ENCODE data around the gene ARHGEF39.

ARHGEF39 gene

DNA sequence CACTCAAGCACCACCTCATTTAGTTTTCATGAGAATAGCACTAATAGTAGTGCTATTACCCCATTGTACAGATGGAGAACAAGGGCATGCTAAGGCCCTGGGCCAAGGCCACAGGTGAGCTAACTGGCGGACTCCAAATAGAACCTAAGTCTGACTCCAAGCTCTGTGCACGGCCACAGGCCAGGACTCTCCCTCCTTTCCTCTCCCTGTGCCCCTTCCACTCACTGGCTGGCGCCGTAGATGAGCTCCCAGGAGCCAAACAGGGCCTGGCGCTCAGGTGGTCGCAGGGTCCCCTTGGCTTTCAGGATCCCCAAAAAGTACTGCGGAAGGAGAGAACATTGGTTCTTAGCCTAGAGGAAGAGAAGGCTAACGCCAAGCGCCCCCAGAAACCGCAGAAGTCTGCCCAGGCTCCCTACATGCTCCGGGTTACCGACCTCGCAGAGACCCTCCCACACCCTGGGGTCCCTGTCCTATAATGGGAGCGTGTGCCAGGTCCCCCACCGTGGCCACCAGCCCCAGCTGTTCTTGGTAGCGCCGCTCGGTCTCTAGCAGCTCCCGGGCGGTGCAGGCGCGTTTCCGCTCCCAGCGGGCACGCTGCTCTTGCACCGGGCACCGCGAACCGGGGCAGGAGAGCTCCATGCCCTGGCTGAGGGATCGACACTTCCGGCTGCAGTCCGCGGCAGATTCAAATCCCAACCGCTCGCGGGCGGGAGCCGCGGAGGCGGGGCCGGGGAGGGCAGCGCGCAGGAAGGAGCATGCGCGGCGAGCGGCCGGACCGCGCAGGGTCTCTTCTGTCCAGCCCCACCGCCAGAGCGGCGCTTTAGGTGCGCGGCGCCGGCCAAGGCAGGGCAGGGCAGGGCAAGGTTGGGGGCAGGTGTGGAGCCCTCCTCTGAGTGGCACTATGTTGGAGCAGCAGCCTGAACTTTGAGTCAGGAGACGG lies at the start of gene ARHGEF39:
Gene ARHGEF39, minus strand, starts transcription at position 665 of the 940 bp plus-strand sequence. Its CDS starts 26 bp downstream, at position 639.
- DNase-seq, result peak; percentile 70

GRCh38 chr9:35714123-35714522 lies 49.1 kb upstream of the ARHGEF39 start:
- no peak for DNase-seq

GRCh38 chr9:35713578-35713977 lies 48.6 kb upstream of the ARHGEF39 start:
- no peak for DNase-seq

DNA sequence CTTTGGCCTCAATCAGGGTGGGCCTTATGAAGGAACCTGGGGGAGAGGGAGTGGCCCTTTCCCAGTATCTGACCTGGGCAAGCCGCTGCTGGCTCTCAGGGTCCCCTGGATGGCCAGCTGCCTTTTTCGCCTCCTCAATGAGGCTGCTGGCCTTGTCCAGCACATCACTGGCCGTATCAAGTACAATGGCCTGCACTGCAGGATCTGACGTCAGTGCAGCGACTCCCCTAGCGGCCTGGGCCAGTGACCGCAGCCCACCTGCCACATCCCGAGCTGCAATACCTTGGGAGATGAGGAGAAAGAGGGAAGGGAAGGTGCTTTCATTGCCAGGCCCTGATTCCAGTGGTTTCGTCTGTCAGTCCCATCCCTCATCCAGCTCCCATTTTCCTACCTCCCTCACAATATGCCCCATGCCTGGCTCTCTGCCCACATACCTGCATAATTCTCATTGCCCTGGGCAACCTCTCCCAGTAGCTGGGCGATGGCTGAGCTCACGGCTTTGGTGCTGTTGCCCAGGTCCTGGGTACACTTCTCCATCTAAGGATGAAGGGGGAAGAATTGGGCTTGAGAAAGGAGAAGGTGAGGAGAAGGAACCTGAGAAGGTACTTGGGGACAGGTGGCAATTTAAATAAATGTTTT lies 47.9 kb upstream of the ARHGEF39 start:
- no peak for DNase-seq

DNA sequence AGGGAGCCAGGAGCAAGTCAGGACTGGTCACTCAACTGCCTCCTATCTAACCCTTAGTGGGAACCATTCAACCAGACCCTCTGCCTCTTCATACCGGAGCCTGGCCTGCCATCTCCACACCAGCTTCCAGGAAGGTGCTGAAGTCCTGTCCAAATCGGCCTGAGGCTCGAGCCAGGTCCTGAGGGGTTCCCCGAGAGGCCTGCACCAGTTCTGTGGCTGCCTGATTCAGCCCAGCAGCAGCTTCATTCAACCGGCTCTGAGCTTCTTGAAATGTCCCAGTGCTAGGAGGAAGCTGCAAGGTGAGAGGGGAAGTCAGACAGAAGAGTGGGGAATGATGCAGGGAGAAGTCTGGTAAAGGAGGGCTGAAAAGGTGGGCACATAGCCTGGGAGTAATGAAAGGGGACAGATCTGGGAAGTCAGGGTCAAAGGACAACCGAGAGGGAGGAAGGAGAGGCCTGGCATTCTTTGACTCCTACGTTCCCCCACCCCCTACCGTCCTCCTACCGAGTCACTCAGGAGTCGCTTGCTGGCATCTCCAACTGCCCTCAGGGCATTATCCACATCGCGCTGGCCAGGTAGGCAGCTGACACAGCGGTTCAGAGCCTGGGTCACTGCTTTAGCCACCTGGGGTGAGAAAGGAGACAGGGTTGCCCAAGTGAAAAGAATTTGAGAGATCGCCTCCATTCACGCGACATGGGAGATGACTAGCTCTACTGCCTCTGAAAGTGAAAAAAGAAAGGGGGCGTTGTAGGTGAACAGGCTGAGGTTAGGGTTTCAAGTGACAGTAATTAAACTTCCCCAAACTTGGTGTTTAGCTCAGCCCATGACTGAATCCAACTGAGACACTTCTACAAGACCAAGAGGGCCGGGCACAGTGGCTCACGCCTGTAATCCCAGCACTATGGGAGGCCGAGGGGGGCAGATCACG lies 46.8 kb upstream of the ARHGEF39 start:
- no peak for DNase-seq

DNA sequence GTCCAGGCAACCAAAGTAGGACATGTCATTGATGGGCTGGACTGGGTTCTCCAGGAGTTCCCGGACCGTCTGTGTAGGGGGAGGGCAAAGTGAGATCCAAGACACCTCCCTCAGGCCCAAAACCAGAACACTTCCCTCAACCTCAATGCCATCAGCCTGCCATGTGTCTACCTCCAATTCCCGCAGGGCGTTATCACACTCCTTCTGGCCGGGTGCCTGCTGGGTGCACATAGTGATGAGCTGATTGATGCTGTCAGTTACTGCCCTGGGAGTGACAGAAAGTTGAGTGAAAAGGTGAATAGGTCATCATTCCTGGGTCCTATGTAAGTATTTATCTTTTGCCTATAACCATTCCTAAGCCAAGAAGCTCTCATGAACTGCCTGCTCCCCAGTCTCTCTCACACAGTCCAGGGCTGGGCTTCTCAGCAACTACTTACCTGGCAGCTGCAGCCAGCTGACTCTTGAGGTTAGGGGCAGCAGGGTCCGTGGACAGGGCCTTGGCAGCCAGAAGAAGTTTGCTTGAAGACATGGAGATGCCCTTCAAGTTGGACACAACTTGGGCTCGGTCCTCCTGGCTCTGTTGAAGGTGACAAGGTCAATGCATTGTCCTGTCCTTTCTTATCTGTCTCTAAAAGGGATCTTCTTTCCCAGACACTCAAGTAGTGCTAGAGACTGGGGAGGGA lies 46.0 kb upstream of the ARHGEF39 start:
- DNase-seq, result no peak

GRCh38 chr9:35708146-35708545 lies 43.2 kb upstream of the ARHGEF39 start:
- DNase-seq, result no peak

DNA sequence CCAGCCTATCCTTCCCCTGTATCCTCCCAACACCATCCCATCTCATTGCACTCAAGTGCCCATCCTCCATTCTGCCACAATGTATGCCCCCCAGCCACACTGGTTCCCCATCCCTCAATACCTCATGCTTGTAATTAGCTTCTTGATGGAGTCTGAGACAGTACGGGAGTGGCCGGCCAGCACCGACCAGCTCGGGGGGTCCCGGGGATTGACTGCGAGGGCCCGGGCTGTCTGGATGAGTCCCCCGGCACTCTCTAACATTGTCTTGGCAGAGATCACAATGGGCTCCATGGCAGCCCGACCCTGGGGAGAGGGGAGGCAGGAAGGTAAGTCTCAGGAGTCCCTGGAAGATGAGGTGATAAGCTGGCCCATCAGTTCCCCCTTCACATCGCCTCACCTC lies 42.0 kb upstream of the ARHGEF39 start:
- no peak for DNase-seq

DNA sequence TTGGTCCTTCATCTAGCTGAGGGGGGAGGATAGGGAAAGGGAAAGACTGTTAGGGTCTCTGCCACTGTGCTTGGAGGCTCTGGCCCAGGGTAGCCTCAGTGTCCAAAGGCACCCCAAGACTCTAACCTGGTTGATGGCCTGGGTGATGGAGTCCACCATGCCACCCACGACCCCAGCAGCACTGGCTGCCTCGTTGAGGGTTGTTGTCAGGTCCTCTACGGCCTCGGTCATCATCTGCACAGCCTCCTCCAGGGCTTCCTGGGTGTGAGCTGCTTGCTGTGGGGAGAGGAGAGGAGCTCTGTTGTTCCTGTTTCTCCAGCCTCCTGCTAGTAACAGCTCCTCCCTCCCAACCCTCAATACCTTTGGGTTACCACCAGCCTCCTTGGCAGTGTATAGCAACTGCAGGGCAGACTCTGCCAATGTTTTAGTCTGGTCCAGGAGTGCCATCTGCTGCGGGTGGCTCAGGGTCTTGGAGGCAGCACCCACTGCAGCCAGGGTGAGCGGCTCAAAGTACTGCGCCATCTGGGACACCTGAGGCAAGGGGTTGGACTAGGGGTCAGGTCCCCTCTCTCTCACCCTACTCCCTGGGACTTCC lies 40.9 kb upstream of the ARHGEF39 start:
- no peak for DNase-seq

GRCh38 chr9:35705372-35705771 lies 40.4 kb upstream of the ARHGEF39 start:
- no peak for DNase-seq

DNA sequence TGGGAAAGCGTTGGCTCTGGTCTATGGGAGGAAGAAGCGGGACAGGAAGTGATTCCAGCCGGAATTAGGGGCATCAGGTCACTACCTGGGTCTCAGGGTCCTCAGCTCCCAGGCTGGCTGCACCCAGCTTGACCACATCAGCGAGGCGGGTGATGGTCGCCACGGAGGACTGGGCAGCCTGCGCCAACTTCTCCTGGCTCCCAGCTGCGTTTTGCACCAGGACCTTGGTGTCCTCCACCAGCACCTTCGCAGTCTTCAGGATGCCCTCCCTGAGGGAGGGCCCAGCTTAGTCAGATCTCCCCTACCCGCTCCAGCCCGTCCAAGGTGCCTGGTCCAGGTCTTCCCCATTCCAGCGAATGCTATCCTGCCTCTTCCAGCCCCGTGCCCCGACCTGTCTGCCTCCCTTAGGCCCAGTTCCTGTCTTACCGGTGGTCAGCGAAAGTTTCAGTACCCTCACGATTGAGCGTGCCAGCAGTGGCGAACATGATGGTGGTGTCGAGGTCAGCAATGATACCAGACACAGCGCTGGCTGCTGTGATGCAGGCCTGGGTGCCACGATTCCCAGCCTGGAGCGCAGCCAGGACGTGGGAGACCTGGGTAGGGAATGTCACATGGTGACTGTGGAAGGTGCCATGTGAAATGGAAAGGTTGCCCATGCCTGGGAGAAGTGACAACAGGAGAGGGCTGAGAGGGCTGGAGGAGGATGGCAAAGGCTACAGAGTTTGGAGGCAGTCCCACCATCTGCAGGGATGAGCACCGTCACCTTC lies 39.1 kb upstream of the ARHGEF39 start:
- no peak for DNase-seq

GRCh38 chr9:35702696-35703095 lies 37.7 kb upstream of the ARHGEF39 start:
- no peak for DNase-seq

DNA sequence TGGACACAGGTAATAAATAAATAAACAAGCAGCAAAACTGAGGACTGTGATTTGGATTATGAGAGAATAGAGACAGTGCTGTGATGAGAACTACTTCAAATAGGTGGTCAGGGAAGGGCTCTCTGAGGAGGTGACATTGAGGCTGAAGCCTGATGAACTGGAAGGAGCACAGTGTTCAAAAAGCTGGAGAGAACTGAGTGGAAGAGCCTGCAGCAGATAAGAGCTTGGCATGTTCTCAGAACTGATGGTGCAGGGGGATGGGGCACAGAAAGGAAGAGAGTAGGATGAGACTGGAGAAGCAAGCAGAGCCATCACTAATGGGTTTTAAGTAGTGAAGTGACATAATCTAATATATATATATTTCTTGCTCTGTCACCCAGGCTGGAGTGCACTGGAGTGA lies 35.9 kb upstream of the ARHGEF39 start:
- DNase-seq, result no peak

- no peak for DNase-seq
Observed at GRCh38 chr9:35700031-35700430, 35.0 kb upstream of the ARHGEF39 start.

DNA sequence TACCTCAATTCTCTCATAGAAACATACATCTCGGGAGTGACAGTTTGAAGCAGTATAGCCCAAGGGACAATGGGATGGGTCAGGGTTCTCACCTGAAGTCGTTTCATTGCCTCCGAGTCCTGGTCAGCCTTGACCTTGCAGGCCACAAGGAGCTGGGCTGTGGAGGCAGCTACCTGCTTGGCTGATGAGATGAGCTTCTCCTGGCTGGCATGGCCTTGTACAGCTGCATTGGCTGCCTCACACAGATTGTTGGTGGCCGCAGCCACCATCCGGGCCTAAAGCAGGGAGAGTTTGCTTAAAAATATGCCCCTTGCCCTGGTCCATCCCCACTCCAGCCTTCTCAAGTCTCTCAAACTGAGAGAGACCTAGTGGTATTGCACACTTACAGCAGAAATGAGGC lies 33.2 kb upstream of the ARHGEF39 start:
- no peak for DNase-seq

DNA sequence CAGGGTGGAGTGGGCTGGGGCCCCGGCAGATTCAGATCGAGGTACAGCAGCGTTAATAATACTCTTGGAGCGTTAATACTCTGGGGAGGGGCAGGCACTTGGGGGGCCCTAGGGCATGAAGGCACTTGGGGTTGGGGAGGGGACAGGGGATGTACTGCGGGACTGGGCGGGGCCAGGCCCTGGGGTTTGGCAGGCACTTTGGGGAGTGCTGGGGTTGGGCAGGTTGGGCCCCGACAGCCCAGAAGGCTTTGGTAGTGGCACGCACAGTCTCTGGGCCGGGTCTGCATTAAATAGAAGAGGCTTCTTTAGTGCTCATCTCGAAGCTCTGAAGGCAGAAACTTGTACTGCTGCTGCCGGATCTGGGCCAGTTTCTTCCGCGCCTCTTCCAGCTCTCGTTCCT lies 32.5 kb upstream of the ARHGEF39 start:
- DNase-seq, result no peak

DNA sequence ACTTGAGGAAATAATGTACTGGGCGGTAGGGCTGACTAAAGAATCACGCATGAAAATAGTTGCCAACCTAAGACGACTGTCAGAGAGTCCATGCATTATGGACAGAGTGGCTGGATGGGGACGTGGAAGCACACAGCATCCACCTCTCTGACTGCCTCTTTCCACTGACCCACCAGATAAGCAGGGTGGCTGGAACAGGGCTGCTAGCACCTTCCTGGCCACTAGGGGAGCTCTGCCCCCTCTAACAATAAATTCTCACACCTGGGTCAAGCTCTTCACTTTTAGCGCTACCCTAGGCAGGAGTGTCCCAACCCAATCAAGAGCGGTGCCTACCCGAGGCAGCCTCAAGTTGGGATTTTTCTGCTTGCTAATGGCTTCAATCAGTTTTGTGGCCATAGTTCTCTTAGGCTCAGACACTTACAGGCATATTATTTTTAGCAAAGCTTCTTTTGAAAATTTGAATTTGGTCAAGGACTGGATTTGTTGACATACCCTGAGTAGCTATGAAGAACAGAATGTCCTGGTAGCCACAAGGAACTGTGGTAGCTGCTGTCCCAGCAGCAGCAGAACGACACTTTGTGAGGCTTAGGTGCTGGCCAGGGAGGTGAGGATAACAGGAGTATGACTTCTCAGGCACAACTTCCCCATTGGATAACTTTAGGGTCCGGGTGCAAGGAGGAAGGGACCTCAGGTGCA lies 31.7 kb upstream of the ARHGEF39 start:
- DNase-seq, result peak; percentile 72

DNA sequence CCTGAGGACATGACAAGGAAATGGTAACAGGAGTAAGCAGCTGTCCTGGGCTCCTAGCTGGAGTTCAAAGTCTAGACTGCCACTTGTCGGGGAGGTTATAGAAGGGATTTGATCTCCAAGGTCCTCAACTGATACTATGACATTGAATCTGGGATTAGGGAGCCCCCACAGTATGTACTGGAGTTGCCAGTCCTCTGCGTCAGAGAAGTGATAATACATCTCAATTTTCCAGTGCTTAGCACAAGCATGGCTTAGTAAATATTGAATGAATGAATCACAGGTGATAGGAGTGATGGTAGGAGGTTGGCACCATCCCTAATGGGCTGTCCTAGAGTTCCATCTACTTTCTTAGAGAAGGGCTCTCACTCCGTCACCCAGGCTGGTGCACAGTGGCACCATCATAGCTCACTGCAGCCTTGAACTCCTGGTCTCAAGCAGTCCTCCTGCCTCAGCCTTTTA lies 31.0 kb upstream of the ARHGEF39 start:
- no peak for DNase-seq

DNA sequence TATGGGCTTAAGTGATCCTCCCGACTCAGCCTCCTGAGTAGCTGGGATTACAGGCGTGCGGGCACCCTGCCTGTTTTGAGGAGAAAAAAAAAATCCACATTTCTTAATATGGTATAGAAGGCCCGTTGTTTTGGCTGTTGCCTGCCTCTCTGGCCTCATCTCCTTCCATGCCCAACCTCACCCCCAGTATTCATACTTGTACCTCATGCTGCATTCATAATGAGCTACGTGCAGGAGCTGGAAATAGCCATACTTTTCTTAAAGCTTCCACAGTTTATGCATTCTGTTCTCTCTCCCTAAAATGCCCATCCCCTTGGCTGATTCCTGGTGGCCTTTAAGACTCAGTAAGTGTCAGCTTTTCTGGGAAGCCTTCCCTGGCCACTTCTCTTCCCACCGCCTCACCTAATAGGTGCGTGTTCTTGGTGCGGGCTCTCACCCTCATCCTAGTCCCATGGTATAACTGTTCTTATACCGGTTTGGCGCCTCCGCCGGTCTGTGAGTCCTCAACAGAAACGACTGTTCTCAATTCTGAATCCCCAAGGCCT lies 26.8 kb upstream of the ARHGEF39 start:
- no peak for DNase-seq

GRCh38 chr9:35691334-35691650 lies 26.3 kb upstream of the ARHGEF39 start:
- DNase-seq, result no peak

Measured in CD4-positive, alpha-beta T cell treated with Interleukin-10 for 1 hour (primary cell).